ENCODE data around the gene HCRTR1. TPM values are rescaled to one million over a fixed set of nuclear protein-coding genes. Genes with fewer than 3 reads are reported as not detected.
A peak's percentile ranks its signal among the peaks of the same experiment; 100 is the strongest.

HCRTR1 gene
- total RNA-seq, 4 donors from 2014 or later = not detected

- peaks cover 12% of the 10 kb centered on the region for H3K36me3 ChIP-seq
- H3K27me3 ChIP-seq = no peaks in the 10 kb centered on the region
- H3K4me1 ChIP-seq = peaks cover 60% of the 10 kb centered on the region
- no peak overlapping the region for H3K4me3 ChIP-seq
- H3K9me3 ChIP-seq = no peaks in the 10 kb centered on the region
- no peak for DNase-seq (ENCODE audit: low spot score in 2 of 2)
- H3K27ac ChIP-seq = peak overlapping the region; percentile 16
- TF ChIP-seq EP300 (IDR thresholded peaks at IDR 0.05) (no peak), POLR2A (IDR thresholded peaks at IDR 0.05) (no peak), CTCF (IDR thresholded peaks at IDR 0.05) (no peak), POLR2AphosphoS5 (IDR thresholded peaks at IDR 0.05) (no peak)
- WGBS = 64% methylated on average over 11 of the region's 19 CpGs
These were observed 49.7 kb downstream of the HCRTR1 start for GRCh38 chr1:31667065-31667785.

- no peak overlapping the region for H3K27ac ChIP-seq
- 77% methylated on average over 9 of the region's 11 CpGs for WGBS
- H3K27me3 ChIP-seq = no peaks in the 10 kb centered on the region
- H3K4me1 ChIP-seq = peaks cover 60% of the 10 kb centered on the region
- H3K36me3 ChIP-seq = peaks cover 10% of the 10 kb centered on the region
- no peak for DNase-seq (ENCODE audit: low spot score in 2 of 2)
- no peaks in the 10 kb centered on the region for H3K9me3 ChIP-seq
- H3K4me3 ChIP-seq = no peak overlapping the region
- TF ChIP-seq EP300 (IDR thresholded peaks at IDR 0.05) = no peak
- no peak for TF ChIP-seq POLR2A (IDR thresholded peaks at IDR 0.05)
- no peak for TF ChIP-seq POLR2AphosphoS5 (IDR thresholded peaks at IDR 0.05)
- TF ChIP-seq CTCF (IDR thresholded peaks at IDR 0.05) = no peak
These were observed 50.9 kb downstream of the HCRTR1 start for GRCh38 chr1:31668303-31668883.

- Histone ChIP-seq H3K36me3 (peaks cover 11% of the 10 kb centered on the region), H3K27ac (peak overlapping the region; percentile 16), H3K27me3 (no peaks in the 10 kb centered on the region), H3K9me3 (no peaks in the 10 kb centered on the region), H3K4me3 (peak overlapping the region; percentile 19), H3K4me1 (peaks cover 60% of the 10 kb centered on the region)
- DNase-seq (ENCODE audit: low spot score in 2 of 2) = no peak
- TF ChIP-seq POLR2AphosphoS5 (IDR thresholded peaks at IDR 0.05) (no peak), EP300 (IDR thresholded peaks at IDR 0.05) (no peak), POLR2A (IDR thresholded peaks at IDR 0.05) (no peak), CTCF (IDR thresholded peaks at IDR 0.05) (no peak)
- 55% methylated on average over 6 of the region's 7 CpGs for WGBS
These were observed 51.9 kb downstream of the HCRTR1 start for GRCh38 chr1:31669433-31669785.

- WGBS = 16% methylated on average over 27 of the region's 30 CpGs
- peaks cover 16% of the 10 kb centered on the region for H3K36me3 ChIP-seq
- H3K4me3 ChIP-seq = peak overlapping the region; percentile 19
- TF ChIP-seq POLR2AphosphoS5 (IDR thresholded peaks at IDR 0.05) = peak in 1 of 3 donors; percentile 23
- TF ChIP-seq POLR2A (IDR thresholded peaks at IDR 0.05) = no peak
- DNase-seq (ENCODE audit: low spot score in 2 of 2) = peak in 1 of 2 donors; percentile 81
- H3K27me3 ChIP-seq = no peaks in the 10 kb centered on the region
- H3K4me1 ChIP-seq = peaks cover 60% of the 10 kb centered on the region
- H3K9me3 ChIP-seq = no peaks in the 10 kb centered on the region
- peak overlapping the region; percentile 16 for H3K27ac ChIP-seq
These were observed 52.5 kb downstream of the HCRTR1 start for GRCh38 chr1:31669786-31670592.

- H3K27me3 ChIP-seq = no peaks in the 10 kb centered on the region
- H3K9me3 ChIP-seq = no peaks in the 10 kb centered on the region
- H3K36me3 ChIP-seq = peaks cover 13% of the 10 kb centered on the region
- 5% methylated on average over 6 of the region's 6 CpGs for WGBS
- H3K4me1 ChIP-seq = peaks cover 55% of the 10 kb centered on the region
- H3K27ac ChIP-seq = peak overlapping the region; percentile 16
- TF ChIP-seq POLR2AphosphoS5 (IDR thresholded peaks at IDR 0.05) (no peak), CTCF (IDR thresholded peaks at IDR 0.05) (no peak), EP300 (IDR thresholded peaks at IDR 0.05) (no peak), POLR2A (IDR thresholded peaks at IDR 0.05) (no peak)
- H3K4me3 ChIP-seq = peak overlapping the region; percentile 19
- DNase-seq (ENCODE audit: low spot score in 2 of 2) = no peak
These were observed 53.1 kb downstream of the HCRTR1 start for GRCh38 chr1:31670593-31670964.
